SHP77 treated with DMSO at 0.1 percent for 48 hours (cell line): ENCODE data around the gene SNN.

Experiments
- DNase-seq: peaks from one replicate; lab custom pipeline; 2025; lab: John Stamatoyannopoulos, UW

The SNN gene

DNA sequence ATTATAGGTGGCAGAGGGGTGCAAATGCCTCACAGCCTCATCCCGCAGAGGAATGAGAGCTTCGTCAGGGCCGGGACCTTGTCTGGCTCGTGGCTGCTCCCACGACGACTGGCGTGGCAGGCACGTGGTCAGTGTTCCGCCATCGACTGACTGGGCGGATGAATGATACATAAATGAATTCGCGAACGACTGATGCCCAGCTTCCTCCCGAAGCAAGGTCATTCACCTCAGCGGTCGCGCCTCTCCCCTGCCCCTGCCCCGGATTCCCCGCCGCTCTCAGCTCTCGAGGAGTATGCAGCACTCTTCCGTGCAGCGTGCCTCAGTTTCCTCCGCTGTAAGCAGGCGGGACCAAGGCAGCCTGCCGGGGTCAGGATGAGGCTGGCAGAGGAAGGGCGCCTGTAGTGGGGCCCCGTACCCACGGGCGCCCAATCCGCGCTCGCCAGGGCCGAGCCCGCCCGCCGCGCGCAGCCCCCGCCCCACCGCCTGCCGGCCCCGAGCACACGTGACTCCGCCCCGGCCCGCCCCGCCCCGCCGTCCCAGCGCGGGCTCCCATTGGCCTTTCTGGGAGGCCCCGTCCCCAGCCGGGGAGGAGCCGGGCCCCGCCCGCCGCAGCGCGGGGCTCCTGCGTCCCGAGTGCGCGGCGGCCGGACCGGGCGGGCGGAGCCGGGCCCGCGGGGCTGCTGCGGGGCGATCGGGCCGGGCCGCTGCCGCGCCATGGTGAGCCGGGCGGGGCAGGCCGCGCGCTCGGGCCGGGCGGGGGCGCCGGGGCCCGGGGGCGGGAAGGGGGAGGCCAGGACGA, at the start of gene SNN:
SNN (plus strand) TSS at position 632 of the 799 bp plus-strand sequence. CDS start 7,605 bp downstream, outside the sequence.
- peak; percentile 16 for DNase-seq

DNA sequence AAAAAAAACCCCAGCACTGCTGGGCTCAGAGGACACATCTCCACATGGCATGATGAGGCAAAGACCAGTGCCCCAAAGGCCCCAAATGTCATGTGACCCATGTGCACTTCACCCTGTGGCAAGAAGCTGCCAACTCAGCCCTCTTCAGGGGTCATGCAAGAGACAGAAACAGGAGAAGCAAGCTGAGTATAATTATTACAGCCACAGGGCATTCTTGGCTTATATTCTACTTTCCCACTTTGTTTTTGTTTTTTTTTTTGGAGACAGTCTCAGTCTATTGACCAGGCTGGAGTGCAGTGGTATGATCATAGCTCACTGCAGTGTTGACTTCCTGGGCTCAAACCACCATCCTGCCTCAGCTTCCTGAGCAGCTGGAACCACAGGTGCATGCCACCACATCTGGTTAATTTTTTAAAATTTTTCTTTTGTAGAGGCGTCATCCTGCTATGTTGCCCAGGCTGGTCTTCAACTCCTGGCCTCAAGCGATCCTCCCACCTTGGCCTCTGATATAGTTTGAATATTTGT, 48.9 kb upstream of the SNN start:
- DNase-seq: no peak

DNA sequence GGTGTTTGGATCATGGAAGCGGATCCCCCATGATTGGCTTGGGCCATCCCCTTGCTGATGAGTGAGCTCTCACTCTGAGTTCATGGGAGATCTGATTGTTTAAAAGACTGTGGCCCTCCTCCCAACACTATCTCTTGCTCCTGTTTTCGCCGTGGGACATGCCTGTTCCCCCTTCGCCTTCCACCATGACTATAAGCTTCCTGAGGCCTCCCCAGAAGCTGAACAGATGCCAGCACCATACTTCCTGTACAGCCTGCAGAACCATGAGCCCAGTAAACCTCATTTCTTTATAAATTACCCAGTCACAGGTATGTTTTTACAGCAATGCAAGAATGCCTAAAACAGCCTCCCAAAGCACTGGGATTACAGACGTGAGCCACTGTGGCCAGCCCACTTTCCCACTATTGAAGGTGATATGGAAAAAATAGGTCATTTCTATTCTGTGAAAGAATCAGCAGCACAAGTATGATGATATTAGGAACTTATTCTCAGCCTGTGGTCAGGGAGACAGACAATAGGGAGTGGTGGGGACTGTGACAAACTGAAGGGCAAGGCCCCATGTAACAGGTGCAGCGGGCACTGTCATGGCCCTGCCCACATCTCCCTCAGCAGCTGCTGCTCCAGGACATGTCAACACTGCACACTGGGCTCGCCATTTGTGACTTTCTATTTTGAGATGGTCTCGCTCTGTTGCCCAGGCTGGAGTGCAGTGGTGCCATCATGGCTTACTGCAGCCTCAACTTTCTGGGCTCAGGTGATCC, 47.8 kb upstream of the SNN start:
- no peak for DNase-seq

DNA sequence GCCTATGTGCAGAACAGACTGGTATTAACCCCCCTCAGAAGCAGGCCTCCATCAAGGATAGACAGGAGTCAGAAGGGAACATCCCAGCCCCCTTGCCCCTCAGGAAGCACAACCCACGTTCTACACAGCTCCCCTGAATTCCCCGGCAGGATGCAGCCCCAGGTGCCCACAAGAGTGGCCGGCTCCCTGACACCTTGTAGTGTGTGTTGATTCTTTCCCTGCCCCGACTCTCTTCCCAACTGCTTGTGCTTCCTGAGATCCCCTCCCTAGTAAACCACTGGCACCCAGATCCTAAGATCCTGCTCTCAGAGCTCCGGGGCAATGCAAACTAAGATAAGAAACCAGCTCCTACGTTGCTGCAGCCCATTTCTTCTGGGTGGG, 46.7 kb upstream of the SNN start:
- DNase-seq: no peak

DNA sequence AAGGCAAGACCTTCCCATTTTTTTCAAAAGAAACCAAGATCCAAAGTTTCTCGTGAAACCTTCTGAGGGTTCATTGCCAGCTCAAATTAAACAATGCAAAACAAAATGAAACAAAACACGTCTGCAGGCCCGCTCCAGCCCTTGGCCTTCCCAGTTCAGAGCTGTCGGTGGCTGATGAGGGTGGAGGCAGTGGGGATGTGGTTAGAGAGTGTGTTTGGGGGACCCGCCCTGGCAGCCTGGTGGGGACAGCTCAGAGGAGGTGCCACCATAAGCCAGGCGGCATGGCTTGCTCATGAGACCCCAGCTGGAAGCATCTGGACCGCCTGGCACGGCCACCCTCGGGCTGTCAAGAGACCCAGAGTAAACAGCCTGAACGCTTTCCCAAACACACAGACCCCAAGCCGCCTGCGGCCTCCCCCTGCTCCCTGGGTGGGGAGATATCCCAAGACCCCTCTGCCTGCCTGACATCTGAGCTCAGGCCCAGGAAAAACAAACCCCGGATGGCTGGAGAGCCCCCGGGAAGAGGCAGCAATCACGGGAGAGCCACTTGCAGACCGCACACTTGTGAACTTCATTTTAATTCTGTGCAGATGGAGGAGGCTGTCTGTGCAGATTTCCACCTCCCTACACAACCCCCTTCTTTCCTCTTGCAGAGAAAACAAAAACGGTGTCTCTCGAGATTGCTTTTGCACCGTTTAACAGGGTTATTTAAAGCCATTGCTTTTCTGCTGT, 46.2 kb upstream of the SNN start:
- DNase-seq: no peak

DNA sequence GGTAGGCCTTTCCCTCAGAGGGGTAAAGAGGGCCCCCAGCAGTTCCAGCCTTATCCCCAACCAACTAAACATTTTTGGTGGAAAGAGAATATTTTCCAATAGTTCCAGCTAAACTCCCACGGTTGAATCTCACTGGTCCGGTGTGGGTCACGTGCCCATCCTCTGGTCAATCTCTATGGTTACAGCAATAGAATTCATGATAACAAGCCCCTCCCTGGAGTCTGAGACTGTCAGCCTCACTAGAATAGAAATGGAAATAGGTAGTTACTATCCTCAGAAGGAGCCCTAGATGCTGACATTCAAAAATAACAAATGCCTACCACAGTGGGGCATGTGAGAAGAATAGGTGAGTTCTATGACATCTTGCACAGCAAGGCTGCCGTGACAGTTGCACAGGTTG, 44.0 kb upstream of the SNN start:
- no peak for DNase-seq

DNA sequence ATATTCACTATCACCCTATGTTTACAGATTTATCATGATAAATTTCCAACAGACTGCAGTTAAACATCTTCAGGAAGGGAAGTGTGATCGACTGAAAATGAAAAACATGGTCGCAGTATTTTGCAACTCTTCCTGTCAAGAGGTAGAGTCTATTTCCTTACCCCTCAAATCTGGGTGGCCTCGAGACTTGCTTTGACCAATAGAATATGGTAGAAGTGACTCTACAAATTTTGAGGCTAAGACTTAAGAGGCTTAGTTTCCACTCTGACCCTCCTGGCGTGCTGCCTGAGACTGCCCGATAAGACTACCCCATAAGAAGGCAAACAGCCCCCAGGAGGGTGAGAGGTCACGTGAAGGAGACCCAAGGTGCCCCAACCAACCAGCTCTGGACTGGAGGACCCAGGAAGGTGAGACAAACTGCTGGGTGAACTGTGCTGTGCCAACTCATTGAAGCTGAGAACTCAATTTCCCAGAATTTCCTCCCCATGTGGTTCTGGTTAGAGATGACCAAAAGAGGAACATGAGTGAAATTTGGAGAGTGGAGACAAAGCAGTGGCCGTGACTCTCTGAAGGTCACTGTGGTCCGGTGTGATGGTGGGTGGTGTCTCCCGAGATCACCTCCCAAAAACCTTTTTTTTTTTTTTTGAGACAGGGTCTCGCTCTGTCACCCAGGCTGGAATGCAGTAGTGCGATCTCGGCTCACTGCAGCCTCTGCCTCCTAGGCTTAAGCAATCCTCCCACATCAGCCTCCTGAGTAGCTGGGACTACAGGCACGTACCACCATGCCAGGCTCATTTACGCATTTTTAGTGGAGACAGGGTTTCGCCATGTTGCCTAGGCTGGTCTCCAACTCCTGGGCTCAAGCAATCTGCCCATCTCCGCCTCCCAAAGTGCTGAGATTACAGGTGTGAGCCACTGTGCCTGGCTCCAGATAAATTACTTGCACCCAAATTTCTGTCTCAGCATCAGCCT, 43.3 kb upstream of the SNN start:
- no peak for DNase-seq

DNA sequence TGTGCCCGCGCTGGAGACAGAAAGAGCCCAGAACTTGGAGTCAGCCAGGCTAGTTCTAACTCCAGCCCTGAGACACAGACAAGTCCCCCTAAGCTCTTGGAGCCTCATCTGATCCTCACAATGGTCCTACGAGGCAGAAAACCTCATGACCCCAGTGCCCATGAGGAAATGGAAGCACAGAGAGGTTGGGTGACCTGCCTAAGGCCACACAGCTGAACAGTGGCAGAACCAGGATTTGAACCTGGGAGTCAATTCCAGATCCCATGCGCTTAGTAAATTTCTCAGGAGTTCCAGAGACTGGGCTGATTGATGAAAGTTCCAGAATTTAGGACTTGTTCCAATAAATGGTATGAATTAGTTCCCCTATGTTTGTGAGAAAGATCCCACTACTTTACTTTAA, 42.5 kb upstream of the SNN start:
- no peak for DNase-seq

DNA sequence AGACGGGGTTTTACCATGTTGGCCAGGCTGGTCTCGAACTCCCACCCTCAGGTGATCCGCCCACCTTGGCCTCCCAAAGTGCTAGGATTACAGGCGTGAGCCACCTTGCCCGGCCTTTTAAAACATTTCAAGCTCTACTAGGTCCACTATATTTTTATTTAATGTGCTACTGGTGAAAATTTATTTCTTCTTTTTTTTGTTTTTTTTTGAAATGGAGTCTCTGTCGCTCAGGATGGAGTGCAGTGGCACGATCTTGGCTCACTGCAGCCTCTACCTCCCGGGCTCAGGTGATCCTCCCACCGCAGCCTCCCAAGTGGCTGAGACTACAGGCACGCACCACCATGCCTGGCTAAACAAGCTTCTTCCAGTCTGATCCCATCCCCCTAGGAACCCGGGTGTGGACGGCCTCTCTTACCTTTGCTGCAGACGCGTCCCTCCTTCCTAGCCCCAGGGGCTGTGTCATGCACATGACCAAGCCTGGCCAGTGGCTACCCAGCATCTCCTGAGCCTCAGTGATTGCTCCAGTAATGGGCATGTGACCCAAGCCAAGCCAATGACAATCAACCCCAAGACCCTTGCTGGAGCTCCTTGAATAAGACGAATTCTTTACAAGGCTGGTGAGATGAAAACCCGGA, 41.5 kb upstream of the SNN start:
- DNase-seq: no peak

DNA sequence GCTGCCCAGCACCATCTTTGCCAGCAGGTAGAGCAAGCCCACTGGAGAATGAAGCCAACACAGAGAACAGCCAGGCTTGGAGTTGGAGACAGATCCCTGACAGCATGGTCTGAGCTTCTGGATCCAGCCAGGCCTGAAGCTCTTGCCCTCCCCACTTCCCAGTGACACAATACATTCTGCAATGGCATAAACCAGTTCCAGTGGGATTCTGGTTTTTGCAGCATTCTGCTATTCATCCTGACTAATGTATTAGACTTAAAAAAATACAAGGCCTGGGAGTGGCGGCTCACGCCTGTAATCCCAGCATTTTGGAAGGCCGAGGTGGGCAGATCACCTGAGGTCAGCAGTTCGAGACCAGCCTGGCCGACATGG, 41.0 kb upstream of the SNN start:
- no peak for DNase-seq

DNA sequence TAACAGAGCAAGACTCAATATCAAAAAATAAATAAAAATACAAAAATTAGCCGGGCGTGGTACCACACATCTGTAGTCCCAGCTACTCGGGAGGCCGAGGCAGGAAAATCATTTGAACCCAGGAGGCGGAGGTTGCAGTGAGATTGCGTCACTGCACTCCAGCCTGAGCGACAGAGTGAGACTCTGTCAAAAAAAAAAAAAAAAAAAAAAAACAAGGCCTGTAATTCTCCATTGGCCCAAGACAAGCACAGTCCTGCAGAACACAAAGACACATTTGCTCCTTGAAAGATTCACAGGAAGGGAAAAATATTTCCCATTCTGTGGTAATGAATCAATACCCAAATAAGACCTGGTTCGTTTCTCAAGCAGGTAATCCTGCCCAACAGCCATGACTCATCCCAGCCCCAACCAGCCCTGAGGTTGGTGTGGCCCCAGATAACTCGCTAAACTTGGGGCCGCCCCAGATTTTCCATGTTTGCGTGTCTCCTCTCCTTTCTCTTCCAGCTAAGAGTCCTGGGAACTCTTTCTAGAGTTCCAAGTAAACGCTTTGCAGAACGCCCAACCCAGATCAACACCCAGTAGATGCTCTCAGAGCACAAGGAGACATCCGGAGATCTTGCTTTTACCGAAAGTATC, 40.3 kb upstream of the SNN start:
- DNase-seq: no peak

DNA sequence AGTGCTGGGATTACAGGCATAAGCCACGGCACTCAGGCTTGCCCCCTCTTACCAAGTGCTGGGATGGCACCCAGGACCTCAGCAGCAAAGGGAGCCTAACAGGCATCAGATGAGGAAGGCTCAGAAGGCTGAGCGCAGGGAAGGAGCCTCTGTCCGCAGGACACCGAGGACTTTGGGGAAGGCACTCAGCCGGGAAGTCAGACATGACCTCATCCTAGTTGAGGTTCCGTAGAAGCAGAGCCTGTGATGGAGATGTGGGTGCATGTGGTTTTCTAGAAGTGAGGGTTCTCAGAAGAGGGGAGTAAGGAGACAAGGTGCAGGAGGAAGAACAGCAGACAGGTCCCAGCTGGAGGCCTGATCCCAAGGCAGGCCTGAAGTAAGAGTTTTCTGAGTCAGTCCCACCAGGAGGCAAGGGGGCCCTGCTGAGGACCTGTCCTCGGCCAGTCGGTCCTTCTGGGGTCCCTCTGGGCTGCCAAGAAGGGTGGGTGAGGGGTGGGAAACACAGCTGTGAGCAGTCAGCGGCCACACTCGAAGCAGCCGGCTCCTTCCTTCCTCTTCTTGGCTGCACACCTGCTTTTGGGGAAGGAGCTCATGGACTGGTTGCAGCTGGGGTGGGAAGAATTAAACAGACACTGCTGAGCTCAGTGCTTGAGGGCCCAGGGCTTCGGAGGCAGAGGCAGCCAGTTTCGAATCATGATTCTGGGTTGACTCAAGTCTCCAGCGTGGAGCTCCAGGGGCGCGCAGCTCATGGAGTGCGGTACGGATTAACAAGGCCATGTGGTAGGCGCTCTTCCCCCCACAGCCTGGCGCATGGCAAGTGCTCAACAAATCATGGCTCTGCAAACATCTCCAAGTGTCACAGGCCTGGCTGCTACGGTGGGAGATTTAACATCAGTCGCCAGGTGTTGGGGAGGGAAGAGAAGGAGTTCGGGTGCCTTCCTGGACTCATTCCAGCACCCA, 38.9 kb upstream of the SNN start:
- DNase-seq: no peak

DNA sequence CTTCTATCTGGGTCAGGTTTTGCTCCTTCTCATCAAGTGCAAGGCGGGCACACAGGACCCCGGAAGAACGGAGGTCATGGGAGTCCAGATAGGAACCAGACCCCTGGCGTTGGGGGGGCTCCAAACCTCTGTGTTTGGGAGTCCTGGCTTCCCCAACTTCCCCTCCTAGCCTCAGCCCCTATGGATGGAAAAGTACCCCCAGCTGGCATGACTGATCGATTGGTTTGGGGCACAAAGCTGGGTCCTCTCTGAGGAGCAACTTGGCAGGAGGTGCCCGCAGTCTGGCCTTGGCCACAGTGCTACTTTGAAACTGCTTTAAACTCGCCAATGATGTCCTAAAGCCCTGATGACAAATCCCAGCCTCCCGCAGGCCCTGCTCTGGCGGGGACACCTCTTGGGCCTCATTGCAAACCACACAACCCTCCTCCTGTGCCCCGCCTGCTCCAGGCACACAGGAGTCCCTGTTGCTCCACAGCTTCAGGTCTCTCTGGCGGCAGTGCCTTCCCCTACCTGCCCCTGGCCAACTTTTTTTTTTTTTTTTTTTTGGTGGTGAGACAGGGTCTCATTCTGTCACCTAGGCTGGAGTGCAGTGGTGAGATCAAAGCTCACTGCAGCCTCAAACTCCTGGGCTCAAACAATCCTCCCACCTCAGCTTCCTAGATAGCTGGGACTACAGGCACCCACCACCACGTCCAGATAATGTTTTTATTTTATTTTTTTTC, 38.0 kb upstream of the SNN start:
- DNase-seq: no peak

DNA sequence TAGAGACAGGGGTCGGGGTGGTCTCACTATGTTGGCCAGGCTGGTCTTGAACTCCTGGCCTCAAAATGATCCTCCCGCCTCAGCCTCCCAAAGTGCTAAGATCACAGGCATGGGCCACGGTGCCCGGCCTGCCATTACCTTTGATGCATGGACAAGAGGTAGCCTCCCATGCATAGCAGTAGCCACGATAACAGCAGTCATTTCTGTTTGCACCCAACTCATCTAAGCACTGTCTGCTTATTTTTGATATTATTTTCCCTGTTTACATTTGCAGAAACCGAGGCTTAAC, 37.5 kb upstream of the SNN start:
- DNase-seq: no peak

DNA sequence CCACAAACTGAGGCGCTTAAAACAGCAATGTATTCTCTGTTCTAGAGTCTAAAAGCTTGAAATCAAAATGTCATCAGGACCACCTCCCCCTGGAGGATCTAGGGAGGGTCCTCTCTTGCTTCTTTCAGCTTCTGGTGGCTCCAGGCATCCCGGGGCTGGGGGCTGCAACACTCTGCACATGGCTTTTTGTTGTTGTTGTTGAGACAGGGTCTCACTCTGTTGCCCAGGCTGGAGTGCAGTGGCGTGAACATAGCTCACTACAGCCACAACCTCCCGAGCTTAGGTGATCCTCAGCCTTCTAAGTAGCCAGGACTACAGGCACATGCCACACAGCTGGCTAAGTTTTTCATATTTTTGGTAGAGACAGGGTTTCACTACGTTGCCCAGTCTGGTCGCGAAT, 37.0 kb upstream of the SNN start:
- no peak for DNase-seq

DNA sequence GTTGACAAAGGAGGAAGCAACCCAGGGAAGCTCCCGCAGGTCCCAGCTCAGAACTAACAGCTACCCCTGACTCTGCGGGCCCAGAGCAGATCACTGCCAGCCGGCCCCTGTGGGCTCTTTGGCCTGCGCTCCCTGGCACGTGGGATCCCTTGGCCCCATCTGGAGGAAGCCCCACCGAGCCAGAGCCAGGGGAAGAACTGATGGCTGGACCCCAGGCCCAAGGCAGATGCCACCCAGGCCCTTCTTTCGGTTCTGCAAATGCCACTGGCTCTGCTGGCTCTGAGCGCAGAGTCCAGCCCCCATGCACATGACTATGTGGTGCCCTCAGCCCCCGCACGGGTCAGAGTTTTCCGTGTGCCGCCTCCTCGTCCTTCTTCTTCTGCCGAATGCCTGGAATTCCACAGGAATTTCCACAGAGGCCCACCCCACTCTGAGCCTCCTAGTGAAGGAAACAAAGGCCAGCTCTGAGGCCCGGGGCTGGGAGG, 35.8 kb upstream of the SNN start:
- DNase-seq: no peak

DNA sequence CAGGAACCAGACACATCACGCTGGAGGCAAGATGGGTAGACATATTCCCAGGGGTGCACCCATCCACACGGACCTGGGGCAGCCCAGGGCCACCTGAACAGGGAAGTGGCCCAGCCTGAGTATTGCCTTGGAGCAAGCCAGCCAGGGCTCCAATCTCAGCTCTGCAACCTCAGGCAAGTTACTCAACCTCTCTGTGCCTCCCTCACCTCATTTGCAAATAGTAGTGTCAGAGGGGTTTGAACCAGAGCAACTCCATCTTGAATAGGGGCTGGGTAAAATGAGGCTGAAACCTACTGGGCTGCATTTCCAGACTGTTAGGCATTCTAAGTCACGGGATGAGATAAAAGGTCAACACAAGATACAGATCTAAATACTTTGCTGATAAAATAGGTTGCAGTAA, 35.1 kb upstream of the SNN start:
- no peak for DNase-seq

DNA sequence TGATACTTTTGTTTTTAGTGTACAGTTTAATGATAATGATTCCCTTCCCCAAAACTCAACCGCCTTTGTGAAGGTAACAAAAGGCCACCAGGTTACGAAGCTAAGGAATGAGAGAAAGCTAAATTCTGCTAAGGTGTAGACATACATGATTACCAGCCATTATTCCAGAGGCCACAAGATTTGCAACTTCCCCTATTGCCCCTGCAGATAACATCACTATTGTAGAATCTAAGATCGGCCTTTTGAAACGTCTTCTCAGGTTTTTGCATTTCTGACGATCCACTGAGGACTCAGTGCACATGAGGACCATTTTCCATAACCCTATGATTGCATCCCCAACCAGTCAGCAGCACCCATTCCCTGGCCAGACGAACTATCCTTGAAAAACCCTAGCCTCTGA, 33.9 kb upstream of the SNN start:
- DNase-seq: no peak
